Activated T-helper 2 cell treated with anti-CD3 and anti-CD28 coated beads, Interferon-gamma antibody, Interleukin-2, Interleukin-4, amounts not matched to agents 10 μg/mL and 5 μg/mL and 100 μg/mL, durations not matched to agents 14 hours and 24 hours and 36 hours (primary cell): Measurements from ENCODE around the gene AMPD3. TPM values are rescaled to one million over a fixed set of nuclear protein-coding genes. Genes with fewer than 3 reads are reported as not detected.
A peak's percentile ranks its signal among the peaks of the same experiment; 100 is the strongest.

ENCODE experiments used
- DNase-seq: peaks from one replicate; pipeline ENCODE4 v3.0.0; 2021; ENCODE audit warnings: low spot score
- H3K27ac Mint-ChIP-seq: one replicate; pipeline ENCODE4 v1.8.0; 2021; ENCODE audit warnings: mixed read lengths
- H3K27me3 Mint-ChIP-seq: one replicate; pipeline ENCODE4 v1.8.0; 2021; ENCODE audit warnings: low read depth, mixed read lengths
- H3K36me3 Mint-ChIP-seq: one replicate; pipeline ENCODE4 v1.8.0; 2021; ENCODE audit warnings: low read depth, mixed read lengths
- H3K4me1 Mint-ChIP-seq: one replicate; pipeline ENCODE4 v1.8.0; 2021; ENCODE audit warnings: low read depth, mixed read lengths
- H3K4me3 Mint-ChIP-seq: one replicate; pipeline ENCODE4 v1.8.0; 2021; ENCODE audit warnings: low read depth, mild to moderate bottlenecking, moderate library complexity, mixed read lengths
- H3K9me3 Mint-ChIP-seq: one replicate; pipeline ENCODE4 v1.8.0; 2021; ENCODE audit warnings: mixed read lengths
- intact Hi-C: fragments of 100-400 bp; cut with micrococcal nuclease; formaldehyde crosslinking; loops from one replicate; pipeline ENCODE4 v1.15.1; 2023
- total RNA-seq: library from RNA; stranded (reverse); gene quantifications from 2 replicates; pipeline ENCODE4 v1.2.3, GENCODE V29; 2022

Gene AMPD3
- 24.8 and 26.1 TPM in 2 replicates for total RNA-seq

DNA sequence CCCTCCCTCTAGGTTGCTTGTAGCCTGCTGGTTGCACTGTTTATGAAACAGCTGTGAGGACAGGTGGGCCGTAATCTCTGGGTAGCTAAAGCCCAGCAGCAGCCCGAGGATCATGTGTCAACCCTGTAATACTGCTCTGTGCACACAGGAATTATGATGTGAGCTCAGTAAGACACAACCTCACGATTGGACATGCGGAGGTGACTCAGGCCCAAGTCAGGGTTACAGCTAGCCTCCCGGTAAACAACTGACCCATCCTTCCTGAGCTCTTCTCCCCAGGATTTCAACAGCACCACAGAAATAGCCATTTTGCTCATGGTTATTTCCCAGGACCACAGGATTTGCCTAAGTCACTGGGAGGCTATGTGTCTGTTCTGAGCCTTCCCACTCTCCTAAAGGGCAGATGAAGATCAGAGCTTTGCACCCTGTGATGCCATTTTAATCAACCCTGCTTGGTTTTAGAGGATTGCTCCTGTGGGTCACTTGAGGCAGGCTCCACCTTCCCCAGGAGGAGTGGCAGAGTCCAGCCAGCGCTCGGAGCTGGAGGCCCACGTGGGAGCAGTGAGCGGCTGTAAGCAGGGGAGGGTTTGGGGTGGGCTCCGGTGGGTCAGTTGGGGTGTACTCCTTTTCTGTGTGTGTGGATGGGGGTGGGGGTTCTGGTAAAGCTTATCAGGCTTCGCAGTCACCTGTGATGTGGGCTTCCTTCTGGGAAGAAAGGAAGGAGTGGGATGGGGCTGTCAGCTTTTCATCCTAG, at the start of gene AMPD3:
TSS of gene AMPD3 (plus strand) at position 387 of the 754 bp plus-strand sequence. CDS start 6,256 bp downstream, outside the sequence.
- no peaks in the 10 kb centered on the region for H3K9me3 Mint-ChIP-seq
- peak within 1 kb of the TSS; percentile 88 for H3K4me3 Mint-ChIP-seq
- peak; percentile 7 for DNase-seq
- H3K27me3 Mint-ChIP-seq: peaks cover 7% of the 10 kb centered on the region
- intact Hi-C loops: loop anchor here (1.0 to 10.0 kb wide), 9 partner anchors 12 to 1387 kb away; partner anchors contain the start of genes ADM, EIF4G2, RNF141 and USP47
- peaks cover 71% of the 10 kb centered on the region for H3K4me1 Mint-ChIP-seq
- peaks cover 18% of the 10 kb centered on the region for H3K36me3 Mint-ChIP-seq
- H3K27ac Mint-ChIP-seq: peak within 1 kb of the TSS; percentile 84

DNA sequence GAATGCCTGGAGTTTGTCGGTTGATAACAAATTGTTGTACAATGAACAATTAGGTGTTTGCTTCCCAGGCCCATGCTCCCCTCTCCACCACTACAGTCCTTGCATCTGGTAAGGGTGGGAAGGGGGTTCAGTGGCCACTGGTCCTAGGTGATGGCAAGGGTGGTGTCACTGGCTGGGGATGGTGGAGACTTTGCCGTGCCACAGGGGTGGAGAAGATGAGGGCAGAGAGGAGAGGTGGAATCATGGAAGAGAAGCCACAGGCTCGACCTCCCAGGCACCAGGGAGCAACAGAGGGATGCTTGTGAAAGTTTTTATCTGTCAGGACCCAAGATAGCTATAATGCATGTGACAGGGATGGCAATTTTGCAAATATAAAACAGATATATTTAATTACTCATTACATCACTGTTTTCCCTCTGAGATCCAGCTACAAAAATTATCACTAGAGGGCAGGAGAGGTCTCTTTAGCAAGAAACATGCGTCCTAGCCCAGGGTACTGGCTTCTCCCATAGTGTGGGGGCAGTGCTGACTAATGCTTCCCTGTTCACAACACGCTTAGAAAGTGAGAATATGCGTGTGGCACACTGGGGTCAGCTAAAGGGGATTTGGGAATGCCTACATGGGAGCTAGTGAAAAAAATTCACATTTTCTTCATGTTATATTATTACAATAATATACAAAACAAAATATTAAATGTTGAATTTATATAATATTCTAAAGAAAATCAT, 49.0 kb upstream of the AMPD3 start:
- Mint-ChIP-seq H3K36me3 (no peaks in the 10 kb centered on the region), H3K9me3 (no peaks in the 10 kb centered on the region), H3K4me3 (no peak overlapping the region), H3K4me1 (peaks cover 13% of the 10 kb centered on the region), H3K27ac (no peak overlapping the region), H3K27me3 (no peaks in the 10 kb centered on the region)
- intact Hi-C loops: loop anchor here (1.0 kb wide), 2 partner anchors 248 to 329 kb away; no protein-coding TSS in a partner anchor
- no peak for DNase-seq

DNA sequence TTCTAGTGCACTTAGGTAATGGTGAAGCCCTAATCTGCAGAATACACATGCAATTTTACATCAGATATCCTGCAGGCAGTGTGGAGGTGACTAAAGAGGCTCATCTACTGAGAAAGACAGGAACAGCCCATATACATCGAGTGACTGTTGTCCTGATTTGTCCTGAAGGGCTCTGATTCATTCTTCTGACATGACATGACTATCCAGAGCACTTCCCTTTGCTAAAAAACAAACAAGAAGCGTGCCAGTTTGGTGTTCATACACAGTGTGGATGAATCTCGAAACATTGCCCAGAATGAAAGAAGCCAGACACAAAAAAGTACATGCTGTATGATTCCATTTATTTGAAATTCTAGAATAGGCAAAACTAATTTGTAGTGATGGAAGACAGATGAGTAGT, 48.0 kb upstream of the AMPD3 start:
- Mint-ChIP-seq H3K4me3 (no peak overlapping the region), H3K27ac (no peak overlapping the region), H3K36me3 (no peaks in the 10 kb centered on the region), H3K27me3 (peaks cover 5% of the 10 kb centered on the region), H3K4me1 (peaks cover 13% of the 10 kb centered on the region), H3K9me3 (no peaks in the 10 kb centered on the region)
- intact Hi-C loops: no loop called here
- DNase-seq: no peak

DNA sequence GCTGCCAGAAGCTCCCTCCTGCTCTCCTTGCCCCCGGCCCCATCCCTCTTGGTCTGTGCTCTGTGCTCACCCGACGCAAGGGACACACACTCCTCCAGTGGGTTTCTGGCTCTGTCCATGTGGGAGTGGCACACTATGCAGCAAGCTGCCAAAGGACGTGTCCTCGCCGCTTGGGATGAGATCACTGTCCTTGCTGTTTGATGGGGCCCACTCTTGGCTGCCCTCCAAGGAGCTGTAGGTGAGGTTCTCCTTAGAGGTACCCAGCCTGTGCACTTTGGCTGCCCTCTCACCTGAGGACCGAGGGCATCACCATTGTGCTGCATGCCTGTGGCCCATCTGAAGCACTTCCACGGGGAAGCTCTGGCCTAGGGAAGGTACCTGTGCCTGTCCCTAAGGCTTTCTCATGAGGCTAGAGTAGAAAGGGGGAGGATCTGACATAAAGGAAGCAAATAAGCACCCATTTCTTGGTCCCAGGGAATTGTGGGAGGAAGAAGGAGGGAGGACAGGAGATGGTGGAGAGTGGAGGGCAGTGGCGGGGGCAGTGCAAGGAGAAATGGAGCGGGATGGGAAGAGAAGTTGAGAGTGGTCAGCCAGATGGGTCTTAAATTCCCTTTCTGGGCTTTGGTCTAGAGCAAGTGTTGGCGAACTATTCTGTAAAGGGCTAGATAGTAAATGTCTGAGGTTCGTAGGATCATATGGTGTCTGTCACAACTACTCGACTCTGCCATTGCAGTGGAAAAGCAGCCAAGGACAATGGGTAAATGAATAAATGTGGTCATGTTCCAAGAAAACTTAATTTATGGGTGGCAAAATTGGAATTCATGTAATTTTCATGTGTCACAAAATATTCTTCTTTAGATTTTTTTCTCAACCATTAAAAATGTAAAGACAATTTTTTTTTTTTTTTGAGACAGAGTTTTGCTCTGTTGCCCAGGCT, 47.0 kb upstream of the AMPD3 start:
- H3K4me3 Mint-ChIP-seq: no peak overlapping the region
- H3K27me3 Mint-ChIP-seq: peaks cover 9% of the 10 kb centered on the region
- H3K9me3 Mint-ChIP-seq: no peaks in the 10 kb centered on the region
- intact Hi-C loops: no loop called here
- no peaks in the 10 kb centered on the region for H3K36me3 Mint-ChIP-seq
- no peak for DNase-seq
- H3K4me1 Mint-ChIP-seq: peaks cover 13% of the 10 kb centered on the region
- H3K27ac Mint-ChIP-seq: no peak overlapping the region

DNA sequence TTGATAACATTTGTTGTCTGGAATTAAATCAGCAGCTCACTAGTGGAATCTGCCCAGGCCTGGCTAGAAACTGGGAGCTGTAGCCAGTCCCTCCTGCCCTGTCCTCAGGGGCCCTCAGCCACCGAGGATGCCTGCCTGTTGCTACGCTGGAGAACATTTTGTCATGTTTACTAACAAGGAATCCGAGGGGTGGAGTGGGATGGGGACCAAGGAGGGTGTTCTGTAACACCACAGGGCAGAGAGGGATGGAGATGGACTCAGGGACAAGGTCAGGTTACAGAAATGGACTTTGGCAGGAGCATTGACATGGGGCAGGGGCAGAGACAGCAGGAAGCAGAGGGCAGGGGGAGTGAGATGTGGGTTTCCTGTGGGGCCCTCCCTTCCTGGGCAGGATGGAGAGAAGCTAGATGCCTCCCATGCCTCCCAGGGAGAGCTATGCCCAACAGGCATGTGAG, 45.8 kb upstream of the AMPD3 start:
- H3K4me1 Mint-ChIP-seq: peaks cover 20% of the 10 kb centered on the region
- no peaks in the 10 kb centered on the region for H3K36me3 Mint-ChIP-seq
- H3K27ac Mint-ChIP-seq: peak overlapping the region; percentile 33
- no peak for DNase-seq
- peaks cover 11% of the 10 kb centered on the region for H3K27me3 Mint-ChIP-seq
- intact Hi-C loops: no loop called here
- no peak overlapping the region for H3K4me3 Mint-ChIP-seq
- H3K9me3 Mint-ChIP-seq: no peaks in the 10 kb centered on the region

DNA sequence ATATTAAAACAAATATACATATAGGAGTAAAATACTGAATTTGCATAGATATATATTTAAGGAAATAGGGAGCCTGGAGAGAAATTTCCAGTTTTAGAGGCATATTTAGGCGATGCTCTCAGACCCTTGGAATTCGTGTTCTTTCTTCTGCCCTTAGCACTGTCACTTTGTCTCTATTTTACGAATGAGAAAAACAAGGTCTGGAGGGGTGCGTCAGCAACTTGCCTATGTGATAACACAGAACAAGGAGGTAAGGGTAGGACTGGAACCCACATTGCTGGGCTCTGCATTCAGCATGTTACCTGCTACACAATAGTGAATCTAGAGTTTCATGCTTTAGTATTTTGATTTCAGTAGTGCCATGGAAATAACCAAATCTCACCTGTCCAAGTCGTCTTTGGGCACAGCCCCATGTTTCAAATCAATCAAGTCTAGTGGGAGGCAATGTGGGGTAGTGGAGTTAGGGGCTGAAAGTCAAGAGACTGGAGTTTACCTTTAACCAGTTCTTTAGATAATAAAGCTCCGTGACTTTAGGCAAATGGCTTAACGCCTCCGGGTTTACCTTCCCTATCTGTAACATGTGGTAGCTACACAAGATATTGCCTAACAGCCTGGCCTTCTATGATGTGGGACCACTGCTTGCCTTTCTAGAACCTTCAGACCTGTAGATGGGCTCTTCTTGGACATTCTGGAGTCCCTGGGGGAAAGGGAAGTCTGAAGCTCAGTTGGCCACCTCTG, 44.8 kb upstream of the AMPD3 start:
- peaks cover 26% of the 10 kb centered on the region for H3K4me1 Mint-ChIP-seq
- intact Hi-C loops: no loop called here
- DNase-seq: no peak
- no peaks in the 10 kb centered on the region for H3K9me3 Mint-ChIP-seq
- H3K4me3 Mint-ChIP-seq: no peak overlapping the region
- H3K27ac Mint-ChIP-seq: no peak overlapping the region
- peaks cover 11% of the 10 kb centered on the region for H3K27me3 Mint-ChIP-seq
- H3K36me3 Mint-ChIP-seq: no peaks in the 10 kb centered on the region

DNA sequence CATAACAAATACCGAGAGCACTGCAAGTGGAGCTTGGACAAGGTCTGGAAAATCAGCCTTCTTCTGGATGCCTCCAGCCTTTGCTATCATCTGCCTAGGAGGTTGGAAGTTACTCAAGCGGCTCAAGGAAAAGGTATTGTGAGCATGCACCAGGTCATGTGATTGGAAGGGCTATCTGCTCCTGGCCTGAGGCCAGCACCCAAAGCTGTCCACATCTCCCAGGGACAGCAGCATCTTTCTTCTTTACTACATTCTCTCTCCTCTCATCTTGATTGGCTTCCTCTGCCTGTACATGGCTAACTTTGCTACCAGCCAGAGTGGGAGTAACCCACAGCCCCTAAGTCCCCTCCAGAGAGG, 44.2 kb upstream of the AMPD3 start:
- intact Hi-C loops: no loop called here
- Mint-ChIP-seq H3K27me3 (peaks cover 11% of the 10 kb centered on the region), H3K4me3 (no peak overlapping the region), H3K4me1 (peaks cover 28% of the 10 kb centered on the region), H3K27ac (no peak overlapping the region), H3K36me3 (no peaks in the 10 kb centered on the region), H3K9me3 (no peaks in the 10 kb centered on the region)
- DNase-seq: no peak

DNA sequence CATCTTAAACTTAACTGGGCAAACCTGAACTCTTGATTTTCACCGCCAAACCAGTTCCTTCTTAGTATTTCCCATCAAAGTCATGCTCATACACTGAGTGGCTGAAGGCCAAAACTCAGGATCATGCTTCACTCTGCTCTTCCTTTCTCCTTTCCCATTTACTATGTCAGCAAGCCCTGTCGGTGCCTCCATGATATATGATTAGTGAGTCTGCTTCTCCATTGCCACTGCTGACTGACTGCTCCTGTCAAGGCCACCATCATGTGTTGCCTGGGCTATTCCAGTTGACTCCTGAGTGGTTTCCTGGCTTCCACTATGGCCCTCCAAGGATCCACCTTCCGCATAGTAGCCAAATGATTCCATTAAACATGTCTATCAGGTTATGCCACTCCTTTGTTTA, 42.8 kb upstream of the AMPD3 start:
- H3K27ac Mint-ChIP-seq: no peak overlapping the region
- no peaks in the 10 kb centered on the region for H3K9me3 Mint-ChIP-seq
- H3K36me3 Mint-ChIP-seq: no peaks in the 10 kb centered on the region
- H3K4me3 Mint-ChIP-seq: no peak overlapping the region
- DNase-seq: no peak
- intact Hi-C loops: loop anchor here (2.0 kb wide), 1 partner anchor 129 kb away; the partner anchor contains the start of gene RNF141
- peaks cover 24% of the 10 kb centered on the region for H3K4me1 Mint-ChIP-seq
- H3K27me3 Mint-ChIP-seq: peaks cover 14% of the 10 kb centered on the region

DNA sequence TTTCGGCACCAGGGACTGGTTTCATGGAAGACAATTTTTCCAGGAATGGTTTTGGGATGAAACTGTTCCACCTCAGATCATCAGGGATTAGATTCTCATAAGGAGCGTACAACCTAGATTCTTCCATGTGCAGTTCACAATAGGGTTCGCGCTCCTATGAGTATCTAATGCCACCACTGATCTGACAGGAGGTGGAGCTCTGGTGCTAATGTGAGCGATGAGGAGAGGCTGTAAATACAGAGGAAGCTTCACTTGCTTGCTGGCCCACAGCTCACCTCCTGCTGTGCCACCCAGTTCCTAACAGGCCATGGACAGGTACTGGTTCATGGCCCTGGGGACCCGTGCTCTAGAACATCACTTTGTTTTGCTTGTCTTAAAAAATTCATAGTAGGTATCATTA, 41.8 kb upstream of the AMPD3 start:
- Mint-ChIP-seq H3K27ac (no peak overlapping the region), H3K4me3 (no peak overlapping the region), H3K9me3 (no peaks in the 10 kb centered on the region), H3K27me3 (peaks cover 17% of the 10 kb centered on the region), H3K4me1 (peaks cover 24% of the 10 kb centered on the region), H3K36me3 (no peaks in the 10 kb centered on the region)
- no peak for DNase-seq
- intact Hi-C loops: loop anchor here (1.0 to 2.0 kb wide), 2 partner anchors 128 to 322 kb away; partner anchors contain the start of gene RNF141

DNA sequence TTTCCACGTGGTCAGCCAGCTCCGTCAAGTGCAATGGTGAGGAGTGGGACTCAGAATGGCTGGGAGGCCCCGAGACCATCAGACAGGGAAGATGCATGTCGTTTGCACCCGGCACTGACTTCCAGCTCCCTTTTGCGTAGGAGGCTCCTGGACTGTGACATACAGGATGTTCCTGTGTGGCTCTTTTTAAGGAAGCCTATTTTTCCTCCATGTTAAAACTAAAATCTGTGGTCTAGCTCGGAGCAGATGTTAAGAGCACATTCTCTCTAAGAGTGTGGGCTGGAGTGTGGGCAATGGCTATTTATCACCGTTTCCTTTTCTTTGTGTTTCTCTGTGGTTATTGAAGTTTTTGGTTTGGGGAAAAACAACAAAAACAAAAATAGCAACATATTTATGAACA, 40.9 kb upstream of the AMPD3 start:
- Mint-ChIP-seq H3K27ac (no peak overlapping the region), H3K4me3 (no peak overlapping the region), H3K27me3 (peaks cover 24% of the 10 kb centered on the region), H3K36me3 (no peaks in the 10 kb centered on the region), H3K9me3 (no peaks in the 10 kb centered on the region), H3K4me1 (peaks cover 21% of the 10 kb centered on the region)
- intact Hi-C loops: loop anchor here (2.0 kb wide), 1 partner anchor 45 kb away; no protein-coding TSS in a partner anchor
- DNase-seq: no peak

DNA sequence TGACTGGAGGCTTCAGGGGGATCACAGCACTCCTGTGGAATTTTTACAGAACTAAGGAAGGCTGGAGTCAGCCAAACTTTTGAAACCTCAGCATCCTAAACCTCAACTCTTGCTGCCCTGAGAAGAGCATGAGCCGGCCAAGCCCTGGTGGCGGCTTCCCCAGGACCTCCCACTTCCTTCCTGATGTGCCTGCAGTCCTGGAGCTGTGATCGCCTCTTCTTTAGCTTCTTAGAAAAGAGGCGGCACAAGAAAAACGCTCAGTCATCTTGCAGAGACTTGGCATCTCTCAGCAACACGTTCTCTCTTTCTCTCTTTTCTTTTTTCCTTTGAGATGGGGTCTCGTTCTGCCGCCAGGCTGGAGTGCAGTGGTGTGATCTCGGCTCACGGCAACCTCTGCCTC, 40.4 kb upstream of the AMPD3 start:
- intact Hi-C loops: loop anchor here (2.0 kb wide), 1 partner anchor 44 kb away; no protein-coding TSS in a partner anchor
- no peak overlapping the region for H3K4me3 Mint-ChIP-seq
- H3K27me3 Mint-ChIP-seq: peaks cover 24% of the 10 kb centered on the region
- H3K36me3 Mint-ChIP-seq: no peaks in the 10 kb centered on the region
- no peak overlapping the region for H3K27ac Mint-ChIP-seq
- H3K4me1 Mint-ChIP-seq: peaks cover 16% of the 10 kb centered on the region
- no peak for DNase-seq
- no peaks in the 10 kb centered on the region for H3K9me3 Mint-ChIP-seq
